Anterior cingulate cortex (tissue), 58 donors: ENCODE data around the gene ATP8B1.

Source experiments
- DNase-seq, 58 donors: peaks; one replicate each; lab custom pipeline; 2025; lab: John Stamatoyannopoulos, UW

The ATP8B1 gene

DNA sequence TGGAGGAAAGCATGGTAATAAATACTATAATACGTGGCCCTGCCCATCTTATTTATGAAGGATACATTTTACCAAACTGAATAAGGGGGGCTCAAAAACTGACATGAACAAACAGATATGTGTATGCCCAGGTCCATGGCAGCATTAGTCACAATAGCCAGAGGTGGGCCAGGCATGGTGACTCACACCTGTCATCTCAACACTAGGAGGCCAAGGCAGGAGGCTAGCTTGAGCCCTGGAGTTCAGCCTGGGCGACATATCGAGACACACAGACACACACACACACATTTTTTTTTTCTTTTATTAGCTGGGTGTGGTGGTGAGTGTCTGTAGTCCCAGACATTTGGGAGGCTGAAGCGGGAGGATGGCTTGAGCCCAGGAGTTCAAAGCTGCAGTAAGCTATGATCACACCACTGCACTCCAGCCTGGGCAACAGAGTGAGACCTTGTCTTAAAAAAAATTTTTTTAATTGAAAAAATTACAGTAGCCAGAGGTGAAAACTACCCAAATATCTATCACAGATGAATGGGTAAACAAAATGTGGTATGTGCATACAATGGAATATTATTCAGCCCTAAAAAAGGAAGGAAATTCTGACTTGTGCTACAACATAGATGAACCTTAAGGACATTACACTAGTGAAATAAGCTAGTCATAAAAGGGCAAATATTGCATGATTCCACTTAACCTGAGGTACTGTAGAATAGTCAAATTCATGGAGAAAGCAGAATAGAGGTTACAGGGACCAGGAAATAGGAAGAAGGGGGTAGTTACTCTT is 8.0 kb downstream of the ATP8B1 start:
- no peak for DNase-seq

DNA sequence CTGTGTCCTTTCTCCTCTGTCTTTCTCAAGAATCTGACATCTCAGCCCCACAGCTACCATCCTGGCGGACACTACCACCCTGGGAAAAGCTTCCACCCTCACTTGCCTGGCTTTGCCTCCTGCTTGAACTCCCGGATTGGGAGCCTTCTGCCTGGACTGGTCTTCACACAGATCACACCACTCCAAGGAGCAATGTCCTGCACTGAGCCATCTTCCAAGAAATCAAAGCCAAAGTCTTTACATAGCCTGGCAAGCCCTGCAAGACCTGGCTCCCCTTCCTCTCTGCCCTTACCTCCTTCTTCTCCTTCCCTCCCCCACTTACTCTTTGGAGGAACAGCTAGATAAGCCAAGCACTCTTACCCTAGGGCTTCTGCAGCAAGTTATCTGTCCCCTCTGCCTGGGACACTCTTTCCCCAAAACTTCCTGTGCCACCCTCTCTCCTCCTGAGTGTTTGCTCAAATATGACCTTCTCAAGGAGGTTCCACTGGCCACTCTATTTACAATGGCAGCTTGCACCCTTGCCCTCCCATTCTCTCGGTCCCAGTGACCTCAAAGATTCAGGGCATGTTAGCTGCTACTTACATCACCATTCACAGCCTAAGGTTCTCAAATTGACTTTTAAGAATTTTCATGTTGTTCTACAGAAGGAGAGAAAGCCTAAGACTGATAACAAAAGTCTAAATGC is 9.7 kb downstream of the ATP8B1 start:
- peak in 1 of 58 donors; percentile 19 for DNase-seq

DNA sequence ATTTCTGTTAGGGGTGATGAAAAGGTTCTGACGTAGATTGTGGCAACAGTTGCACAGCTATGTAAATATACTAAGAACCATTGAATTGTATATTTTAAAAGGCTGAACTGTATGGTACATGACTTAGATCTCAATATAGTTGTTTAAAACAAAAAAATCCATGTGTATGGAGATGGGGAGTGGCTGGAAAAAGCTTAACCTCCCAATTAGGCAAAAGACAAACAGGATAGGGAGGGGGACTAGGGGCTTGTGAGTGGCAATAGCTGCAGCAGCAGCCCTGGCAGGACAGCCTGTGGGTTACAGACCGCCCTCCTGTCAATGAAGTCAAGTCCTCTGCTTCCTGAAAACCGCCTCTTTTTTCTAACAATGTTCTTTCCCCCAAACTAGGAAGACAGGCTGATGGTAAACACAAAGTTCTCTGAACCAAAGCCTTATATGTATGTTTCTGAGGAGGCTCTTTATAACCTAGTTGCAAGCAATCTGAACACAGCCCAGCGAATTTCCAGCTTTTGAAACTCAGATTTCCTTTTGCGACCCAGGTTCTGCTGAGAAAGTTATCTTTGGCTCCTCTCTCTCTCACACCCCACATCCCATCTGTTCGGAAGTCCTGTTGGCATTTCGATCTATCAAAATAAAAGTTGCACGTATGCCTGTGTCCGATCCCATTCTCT is 10.3 kb downstream of the ATP8B1 start:
- DNase-seq, result peak in 4 of 58 donors; percentile 5 to 38 (median 15)

DNA sequence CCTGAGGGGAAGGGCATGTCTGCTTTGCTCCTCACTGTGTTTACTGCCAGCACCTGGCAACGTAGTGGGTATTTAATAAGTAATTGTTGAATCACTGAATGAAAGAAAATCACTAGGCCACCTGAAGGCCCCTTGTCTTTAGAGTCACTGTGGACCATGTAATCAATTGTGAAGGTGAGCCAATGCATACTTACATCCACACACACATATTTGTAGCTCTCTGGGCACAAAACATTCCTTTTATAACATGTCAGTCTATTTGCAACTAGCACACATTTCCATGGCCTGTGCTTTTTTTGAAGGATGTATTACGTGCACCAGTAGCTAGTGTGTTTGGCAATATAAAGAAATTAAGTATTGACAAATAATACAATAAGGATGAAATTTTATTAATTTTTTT is 11.2 kb downstream of the ATP8B1 start:
- DNase-seq, result no peak

DNA sequence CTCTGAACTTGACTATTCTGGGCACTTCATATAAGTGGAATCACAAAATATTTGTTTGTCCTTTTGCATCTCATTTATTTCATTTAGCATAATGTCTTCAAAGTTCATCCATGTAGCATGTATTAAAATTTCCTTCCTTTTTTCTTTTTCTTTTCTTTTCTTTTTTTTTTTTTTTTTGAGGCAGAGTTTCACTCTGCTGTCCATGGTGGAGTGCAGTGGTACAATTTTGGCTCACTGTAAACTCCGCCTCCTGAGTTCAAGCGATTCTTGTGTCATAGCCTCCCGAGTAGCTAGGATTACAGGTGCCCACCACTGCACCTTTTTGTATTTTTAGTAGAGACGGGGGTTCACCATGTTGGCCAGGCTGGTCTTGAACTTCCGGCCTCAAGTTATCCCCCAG is 11.9 kb downstream of the ATP8B1 start:
- DNase-seq, result no peak

DNA sequence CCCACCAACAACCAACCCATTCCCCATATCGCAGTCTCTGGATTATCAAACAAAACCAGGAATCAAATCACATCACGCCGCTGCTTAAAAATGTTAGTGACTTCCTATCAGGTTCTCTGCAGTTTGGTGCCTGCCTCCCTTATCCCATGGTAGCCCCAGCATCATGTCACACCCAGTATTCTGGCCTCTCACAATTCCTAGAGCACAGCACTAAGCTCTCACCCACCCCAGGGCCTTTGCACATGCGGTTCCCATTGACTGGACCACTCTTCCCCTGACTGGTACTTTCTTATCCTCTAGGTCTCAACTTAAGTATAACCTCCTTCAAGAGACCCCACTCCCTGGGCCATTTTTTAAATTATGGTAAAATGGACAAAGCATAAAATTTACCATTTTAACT is 12.8 kb downstream of the ATP8B1 start:
- no peak for DNase-seq

DNA sequence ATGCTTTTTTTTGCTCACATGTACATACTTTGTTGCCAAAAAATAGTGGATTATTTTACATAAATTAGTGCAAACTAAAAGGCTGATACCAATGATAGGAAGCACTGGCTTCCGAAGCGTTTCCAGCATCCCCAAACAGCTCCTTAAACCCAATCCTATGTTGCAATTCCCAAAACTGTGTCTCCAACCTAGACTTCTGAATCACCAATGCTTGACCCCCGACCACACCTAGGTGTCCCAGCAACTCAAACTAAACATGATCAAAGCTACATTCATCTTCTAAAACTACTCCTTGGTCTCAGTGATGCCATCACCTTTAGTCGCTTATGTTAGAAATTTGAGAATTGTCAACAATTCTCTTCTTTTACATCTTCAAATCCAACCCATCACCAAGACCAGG is 13.4 kb downstream of the ATP8B1 start:
- DNase-seq, result no peak

DNA sequence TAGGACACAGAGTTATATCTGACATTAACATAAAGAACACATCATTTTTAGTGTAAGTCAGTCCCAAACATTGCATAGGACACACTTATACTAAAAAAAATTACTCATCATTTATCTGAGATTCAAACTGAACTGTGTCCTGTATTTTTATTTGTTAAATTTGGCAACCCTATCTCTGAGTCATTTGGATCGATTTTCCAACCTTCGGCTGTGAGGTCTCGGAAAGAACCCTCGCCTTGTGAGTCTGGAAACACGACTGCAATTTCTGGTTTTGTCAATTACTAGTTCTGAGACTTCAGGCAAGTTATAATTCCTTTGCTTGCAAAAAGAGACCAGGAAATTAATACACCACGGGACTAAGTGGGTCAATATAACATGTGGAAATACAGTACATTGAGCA is 14.0 kb downstream of the ATP8B1 start:
- no peak for DNase-seq

DNA sequence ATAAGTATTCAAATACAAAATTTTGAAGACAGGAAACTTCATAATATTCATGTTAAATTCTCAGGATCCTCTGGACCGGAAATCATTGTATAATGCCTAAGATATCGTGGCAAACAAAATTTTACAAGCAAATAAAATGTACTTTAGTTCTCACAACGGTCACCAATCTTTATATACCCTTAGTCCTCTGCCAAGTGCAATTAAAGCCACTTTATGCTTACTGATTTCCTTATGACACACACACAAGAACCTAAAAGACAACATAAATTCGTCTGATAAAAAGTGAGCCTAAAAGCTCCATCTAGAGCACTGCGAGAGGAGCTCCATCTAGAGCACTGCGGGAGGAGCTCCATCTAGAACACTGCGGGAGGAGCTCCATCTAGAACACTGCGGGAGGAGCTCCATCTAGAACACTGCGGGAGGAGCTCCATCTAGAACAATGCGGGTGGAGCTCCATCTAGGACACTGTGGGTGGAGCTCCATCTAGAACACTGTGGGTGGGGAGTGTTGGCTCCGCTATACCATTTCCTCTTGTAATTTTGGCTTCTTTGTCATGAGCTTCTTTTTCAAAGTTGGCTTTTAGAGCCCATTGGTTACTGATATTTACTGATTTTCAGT is 15.9 kb downstream of the ATP8B1 start:
- DNase-seq, result no peak

DNA sequence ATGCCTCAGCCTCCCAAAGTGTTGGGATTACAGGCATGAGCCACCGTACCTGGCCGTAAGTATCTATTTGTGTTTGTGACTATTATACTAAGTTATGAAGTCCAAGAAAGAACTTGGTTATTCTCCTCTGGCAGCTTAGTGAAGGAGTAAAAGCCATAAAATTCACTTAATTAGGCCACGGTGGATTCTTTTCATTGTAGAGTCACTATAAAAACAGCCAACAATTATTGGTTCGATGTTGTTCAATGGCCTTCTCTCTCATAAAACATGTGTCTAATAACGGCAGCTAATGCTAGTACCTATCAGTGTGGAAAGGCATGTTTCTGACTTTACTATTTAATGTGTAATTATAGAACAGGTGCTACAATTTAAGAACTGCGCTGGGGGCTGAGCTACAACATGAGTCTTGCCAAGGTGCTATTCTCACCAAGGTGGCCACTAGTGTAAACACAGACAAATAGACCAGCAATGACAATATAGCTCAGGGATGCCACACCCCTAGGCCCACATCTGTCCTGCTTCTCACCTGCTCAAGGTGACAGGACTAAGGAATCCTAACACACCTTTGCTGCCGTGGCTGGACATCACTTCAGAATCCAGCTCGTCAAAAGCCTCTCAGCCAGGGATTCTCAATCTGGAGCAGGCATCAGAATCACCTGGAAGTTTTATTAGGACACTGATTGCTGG is 17.2 kb downstream of the ATP8B1 start:
- DNase-seq, result no peak

DNA sequence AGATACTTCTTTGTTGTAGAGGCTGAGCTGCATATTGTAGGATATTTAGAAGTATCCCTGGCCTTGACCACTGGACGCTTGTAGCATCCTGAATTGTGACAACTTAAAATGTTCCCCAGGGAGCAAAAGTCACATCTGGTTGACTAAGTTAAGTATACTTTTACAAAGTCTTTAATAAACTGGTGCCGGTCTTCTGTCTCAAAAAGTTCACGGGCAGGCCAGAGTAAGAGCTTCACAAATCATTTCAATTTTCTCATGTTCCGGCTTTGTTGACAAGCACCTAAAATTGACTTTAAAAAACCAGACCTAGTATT is 18.4 kb downstream of the ATP8B1 start:
- no peak for DNase-seq

DNA sequence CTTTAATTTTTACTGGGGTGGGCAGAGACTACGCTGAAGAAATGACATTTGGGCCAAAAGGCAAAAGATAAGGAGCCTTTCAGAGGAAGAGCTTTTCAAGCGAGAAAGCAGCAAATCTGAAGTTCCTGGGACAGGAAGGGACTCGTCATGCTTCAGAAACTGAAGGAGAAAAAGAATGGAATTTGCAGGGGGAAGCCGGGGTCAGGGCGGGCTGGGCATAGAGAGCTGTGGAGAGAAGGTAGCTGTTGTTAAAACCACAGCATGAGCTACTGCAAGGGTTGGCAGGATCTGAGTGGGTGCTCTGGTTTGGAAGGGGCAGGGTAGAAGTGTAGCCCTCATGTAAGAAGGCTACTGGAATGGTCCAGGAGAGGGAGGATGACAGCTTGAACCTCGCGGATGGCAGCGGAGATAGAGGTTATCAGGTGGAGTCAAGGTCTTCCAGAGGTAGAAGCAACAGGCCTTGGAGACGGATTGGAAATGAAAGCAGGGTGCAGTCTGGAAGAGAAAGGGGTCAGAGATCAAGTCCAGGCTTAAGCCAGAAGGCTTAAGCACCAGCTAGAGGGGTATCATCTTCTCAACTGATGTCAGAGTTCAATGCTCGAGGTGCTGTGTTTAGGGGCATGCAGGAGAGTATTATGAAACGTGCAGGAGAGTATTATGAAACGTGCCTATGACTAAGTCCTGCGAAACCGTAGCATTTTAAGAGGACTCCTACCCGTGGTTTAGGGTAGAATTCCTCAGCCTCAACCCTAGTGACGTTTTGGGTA is 18.9 kb downstream of the ATP8B1 start:
- DNase-seq, result no peak

DNA sequence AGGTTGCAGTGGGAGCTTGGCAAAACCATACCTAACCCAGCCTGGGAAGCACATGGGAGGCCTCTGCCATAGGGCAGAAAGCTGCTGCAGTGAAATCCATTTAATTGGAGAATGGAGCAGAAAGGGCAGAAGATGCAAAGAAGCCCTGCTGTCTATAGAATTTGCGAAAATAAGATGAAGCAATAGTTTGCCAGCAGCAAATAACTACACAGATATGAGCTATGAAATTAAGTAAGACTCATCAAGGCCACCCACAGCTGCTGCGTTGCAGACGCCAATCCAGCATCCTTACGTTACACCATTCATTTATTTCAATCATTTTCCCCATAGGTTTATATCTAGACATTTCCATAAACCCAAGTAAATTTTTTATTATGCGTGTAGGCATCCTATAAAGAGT is 21.1 kb downstream of the ATP8B1 start:
- no peak for DNase-seq

DNA sequence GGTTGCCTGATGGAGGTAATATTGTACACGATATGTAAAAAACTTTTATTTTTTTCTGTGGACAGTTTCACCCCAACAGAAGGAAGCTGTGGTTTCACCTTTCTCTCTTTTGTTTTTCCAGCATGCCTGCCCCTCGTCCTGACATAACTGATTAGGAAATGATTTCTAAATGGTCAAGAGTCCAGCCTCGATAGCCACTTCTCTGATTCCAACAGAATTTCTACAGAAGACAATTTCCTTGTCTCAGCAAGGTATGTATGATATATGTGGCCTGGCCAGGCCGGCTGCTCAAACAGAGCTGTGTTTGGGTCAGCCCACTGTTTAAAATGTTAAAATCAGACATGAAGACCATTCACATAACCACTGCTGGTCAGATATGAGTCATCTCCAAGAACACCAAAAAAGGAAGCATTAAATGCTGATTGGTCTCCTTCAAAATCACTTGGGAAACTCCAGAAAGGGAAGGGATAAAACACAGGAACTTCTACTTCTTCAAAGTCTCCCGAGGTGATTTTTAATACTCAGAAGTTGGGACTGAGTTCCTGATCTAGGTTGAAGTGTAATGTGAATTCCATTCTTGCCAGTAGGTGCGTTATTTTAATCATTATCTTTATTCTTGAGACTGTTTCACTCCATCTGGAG is 22.3 kb downstream of the ATP8B1 start:
- no peak for DNase-seq

DNA sequence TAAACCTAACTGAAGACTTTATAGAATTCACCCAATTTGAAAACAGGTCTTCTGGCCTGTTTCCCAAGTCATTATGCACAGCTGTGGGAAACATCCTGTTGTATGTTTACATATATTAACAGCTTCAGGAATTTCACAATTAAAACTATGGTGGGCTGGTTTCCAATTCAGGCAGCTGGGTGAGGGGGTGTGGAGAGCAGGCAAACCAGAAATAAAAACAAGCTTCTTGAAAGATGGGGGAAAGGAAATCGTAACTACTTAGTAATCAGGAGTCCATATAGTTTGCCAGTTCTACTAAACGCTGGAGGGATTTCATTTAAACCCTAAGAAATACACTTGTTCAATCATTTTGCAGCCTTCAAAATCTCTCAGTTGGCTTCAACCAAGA is 22.8 kb downstream of the ATP8B1 start:
- DNase-seq, result no peak

DNA sequence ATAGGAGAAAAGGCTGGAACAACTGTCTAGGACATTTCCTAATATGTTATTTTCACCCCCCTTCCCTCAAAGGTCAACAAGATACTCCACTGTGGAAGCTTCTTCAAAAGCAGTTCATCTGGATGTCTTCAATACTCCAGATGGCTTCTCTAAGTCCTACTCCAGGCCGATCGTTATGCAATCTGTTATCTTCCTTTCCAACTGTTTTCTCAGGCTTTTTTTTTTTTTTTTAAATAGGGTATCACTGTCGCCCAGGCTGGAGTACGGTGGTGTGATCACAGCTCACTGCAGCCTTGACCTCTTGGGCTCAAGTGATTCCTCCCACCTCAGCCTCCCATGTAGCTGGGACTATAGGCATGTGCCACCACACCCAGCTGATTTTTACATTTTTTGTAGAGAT is 26.3 kb downstream of the ATP8B1 start:
- no peak for DNase-seq

DNA sequence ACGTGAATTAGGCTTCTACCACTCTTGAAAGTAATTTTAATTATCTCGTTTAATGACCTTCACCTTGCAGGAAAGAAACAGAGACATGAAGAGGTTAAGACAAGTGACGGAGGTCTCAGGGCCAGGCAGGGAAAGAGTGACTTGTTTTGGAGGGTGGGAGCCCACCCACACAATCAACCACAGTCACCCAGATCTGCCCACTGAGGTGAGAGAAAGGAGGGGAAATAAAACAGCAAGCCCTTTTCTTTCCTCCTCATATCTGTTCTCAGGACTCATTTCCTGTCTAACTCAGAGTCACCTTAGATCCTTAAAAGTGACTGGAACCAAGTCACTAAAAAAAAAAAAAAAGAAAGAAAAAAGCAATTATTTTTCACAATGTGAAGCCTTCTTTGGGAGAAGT is 26.8 kb downstream of the ATP8B1 start:
- DNase-seq, result no peak

DNA sequence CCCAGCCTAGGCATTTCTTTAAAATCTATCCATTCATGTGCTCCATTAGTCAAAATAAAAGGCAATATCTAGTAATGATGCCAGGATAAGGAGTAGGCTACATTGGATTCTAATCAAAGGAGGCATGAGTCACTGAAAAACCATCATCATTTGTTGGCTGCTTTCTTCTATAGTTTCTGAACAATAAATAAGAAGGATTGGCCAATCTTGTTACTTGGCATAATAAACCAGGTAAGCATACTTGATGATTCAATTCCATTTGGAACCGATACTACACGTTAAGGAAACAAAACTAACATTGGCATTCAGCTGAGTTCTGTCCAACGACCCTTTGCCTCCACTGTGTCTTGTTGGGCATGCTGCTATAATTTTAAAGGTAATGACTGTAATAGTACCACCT is 27.2 kb downstream of the ATP8B1 start:
- no peak for DNase-seq

DNA sequence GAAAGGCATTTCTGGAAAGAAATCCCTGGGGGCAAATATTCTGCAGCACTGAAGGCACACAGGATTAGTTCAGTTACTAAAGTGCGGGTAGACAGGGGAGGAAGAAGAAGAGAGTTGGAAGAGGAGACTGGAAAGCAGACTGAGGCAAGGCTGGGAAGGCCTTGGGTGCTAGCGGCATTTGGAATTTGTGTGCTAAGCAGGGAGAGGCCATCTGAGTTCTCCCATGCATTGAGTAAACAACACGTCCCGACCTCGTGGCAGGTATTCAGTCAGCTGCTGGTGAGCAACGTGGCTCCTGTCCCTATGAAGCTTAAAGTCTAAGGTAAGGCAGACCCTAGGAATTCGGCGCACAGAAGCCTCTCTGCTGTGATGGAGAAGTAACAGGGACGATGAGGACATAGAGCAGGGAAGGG is 30.7 kb downstream of the ATP8B1 start:
- DNase-seq, result no peak

DNA sequence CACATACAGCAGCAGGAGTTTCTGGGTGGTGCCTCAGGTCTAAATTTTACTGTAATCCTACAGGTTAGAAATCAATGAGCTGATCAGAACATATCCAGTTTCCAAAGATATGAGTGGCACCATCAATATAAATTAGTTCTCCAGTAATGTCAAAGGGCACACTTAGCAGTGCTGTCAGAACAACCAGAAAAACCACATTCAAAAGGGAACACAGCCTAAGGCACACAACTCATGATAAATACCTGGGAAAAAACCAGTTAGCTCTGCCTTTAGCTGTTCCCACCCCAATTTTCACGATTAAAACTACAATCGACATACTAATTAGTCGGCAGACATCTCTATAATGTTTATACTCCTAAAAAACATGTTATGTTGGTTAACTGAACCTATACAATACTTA is 31.5 kb downstream of the ATP8B1 start:
- no peak for DNase-seq
